Measurements from ENCODE around the gene HOXC6. TPM values are rescaled to one million over a fixed set of nuclear protein-coding genes. Genes with fewer than 3 reads are reported as not detected.

Gene HOXC6
- total RNA-seq, 1 donor from 2014 or later, result not detected

- Histone ChIP-seq H3K27me3 (ENCODE audit: control insufficient read depth, insufficient read depth, low read length) (peaks cover 89% of the 10 kb centered on the region), H3K4me3 (ENCODE audit: low read depth, low read length) (no peak overlapping the region), H3K36me3 (ENCODE audit: control insufficient read depth, insufficient read depth, low read length) (no peaks in the 10 kb centered on the region)
- no peak for DNase-seq (ENCODE audit: low read depth)
- no peak for FAIRE-seq
- no peak for TF ChIP-seq CTCF (IDR thresholded peaks at IDR 0.05; ENCODE audit: insufficient read depth, low read length, severe bottlenecking)
Observed at GRCh38 chr12:53994009-53994263, 34.3 kb upstream of the HOXC6 start.

- TF ChIP-seq CTCF (IDR thresholded peaks at IDR 0.05; ENCODE audit: insufficient read depth, low read length, severe bottlenecking), result no peak
- Histone ChIP-seq H3K4me3 (ENCODE audit: low read depth, low read length) (no peak overlapping the region), H3K27me3 (ENCODE audit: control insufficient read depth, insufficient read depth, low read length) (peaks cover 88% of the 10 kb centered on the region), H3K36me3 (ENCODE audit: control insufficient read depth, insufficient read depth, low read length) (no peaks in the 10 kb centered on the region)
- FAIRE-seq (no peak), DNase-seq (ENCODE audit: low read depth) (no peak)
Observed at GRCh38 chr12:53994264-53995001, 33.8 kb upstream of the HOXC6 start.

GRCh38 chr12:53995002-53995377 is 33.2 kb upstream of the HOXC6 start:
- no peak for TF ChIP-seq CTCF (IDR thresholded peaks at IDR 0.05; ENCODE audit: insufficient read depth, low read length, severe bottlenecking)
- no peak for DNase-seq (ENCODE audit: low read depth)
- Histone ChIP-seq H3K36me3 (ENCODE audit: control insufficient read depth, insufficient read depth, low read length) (no peaks in the 10 kb centered on the region), H3K27me3 (ENCODE audit: control insufficient read depth, insufficient read depth, low read length) (peaks cover 89% of the 10 kb centered on the region), H3K4me3 (ENCODE audit: low read depth, low read length) (no peak overlapping the region)
- FAIRE-seq, result no peak

- H3K27me3 ChIP-seq (ENCODE audit: control insufficient read depth, insufficient read depth, low read length), result peaks cover 89% of the 10 kb centered on the region
- FAIRE-seq, result no peak
- no peaks in the 10 kb centered on the region for H3K36me3 ChIP-seq (ENCODE audit: control insufficient read depth, insufficient read depth, low read length)
- DNase-seq (ENCODE audit: low read depth), result no peak
- no peak for TF ChIP-seq CTCF (IDR thresholded peaks at IDR 0.05; ENCODE audit: insufficient read depth, low read length, severe bottlenecking)
- H3K4me3 ChIP-seq (ENCODE audit: low read depth, low read length), result peak overlapping the region; percentile 1
Observed at GRCh38 chr12:53995378-53996239, 32.6 kb upstream of the HOXC6 start.

GRCh38 chr12:53996240-53997203 is 31.7 kb upstream of the HOXC6 start:
- no peak overlapping the region for H3K4me3 ChIP-seq (ENCODE audit: low read depth, low read length)
- DNase-seq (ENCODE audit: low read depth) (no peak), FAIRE-seq (no peak)
- no peak for TF ChIP-seq CTCF (IDR thresholded peaks at IDR 0.05; ENCODE audit: insufficient read depth, low read length, severe bottlenecking)
- peaks cover 88% of the 10 kb centered on the region for H3K27me3 ChIP-seq (ENCODE audit: control insufficient read depth, insufficient read depth, low read length)
- H3K36me3 ChIP-seq (ENCODE audit: control insufficient read depth, insufficient read depth, low read length), result no peaks in the 10 kb centered on the region
